ENCODE results near the gene ASB10. TPM values are rescaled to one million over a fixed set of nuclear protein-coding genes. Genes with fewer than 3 reads are reported as not detected.

The ASB10 gene
- polyA plus RNA-seq, 3 donors = 0.04 TPM; not detected in 2

DNA sequence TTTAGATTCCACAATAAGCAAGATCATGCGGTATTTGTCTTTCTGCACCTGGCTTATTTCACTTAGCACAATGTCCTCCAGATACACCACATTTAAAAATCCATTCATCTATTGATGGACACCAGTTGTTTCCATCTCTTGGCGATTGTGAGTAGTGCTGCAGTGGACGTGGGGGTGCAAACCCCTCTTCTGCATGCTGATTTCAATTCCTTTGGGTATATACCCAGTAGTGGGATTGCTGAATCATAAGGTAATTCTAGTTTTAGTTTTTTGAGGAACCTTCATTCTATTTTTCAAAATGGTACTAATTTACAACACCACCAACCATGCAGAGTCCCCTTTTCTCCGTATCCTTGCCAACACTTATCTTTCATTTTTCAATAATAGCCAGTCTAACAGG is 2.0 kb upstream of the ASB10 start:
- no peak for DNase-seq

DNA sequence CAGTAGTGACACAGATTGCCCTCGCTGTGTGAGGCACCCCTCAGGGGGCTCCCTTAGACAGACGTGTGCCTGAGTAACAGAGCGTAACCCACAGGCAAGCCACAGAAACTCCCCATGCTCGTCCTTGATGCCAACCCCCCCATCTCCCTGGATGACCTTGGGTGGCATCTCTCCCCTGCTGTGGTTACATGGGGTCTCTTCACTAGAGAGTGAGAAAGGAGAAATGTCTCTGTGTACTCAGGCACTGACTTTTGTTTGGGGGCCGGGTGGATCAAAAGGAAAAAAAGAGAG is 1.1 kb upstream of the ASB10 start:
- DNase-seq = no peak

DNA sequence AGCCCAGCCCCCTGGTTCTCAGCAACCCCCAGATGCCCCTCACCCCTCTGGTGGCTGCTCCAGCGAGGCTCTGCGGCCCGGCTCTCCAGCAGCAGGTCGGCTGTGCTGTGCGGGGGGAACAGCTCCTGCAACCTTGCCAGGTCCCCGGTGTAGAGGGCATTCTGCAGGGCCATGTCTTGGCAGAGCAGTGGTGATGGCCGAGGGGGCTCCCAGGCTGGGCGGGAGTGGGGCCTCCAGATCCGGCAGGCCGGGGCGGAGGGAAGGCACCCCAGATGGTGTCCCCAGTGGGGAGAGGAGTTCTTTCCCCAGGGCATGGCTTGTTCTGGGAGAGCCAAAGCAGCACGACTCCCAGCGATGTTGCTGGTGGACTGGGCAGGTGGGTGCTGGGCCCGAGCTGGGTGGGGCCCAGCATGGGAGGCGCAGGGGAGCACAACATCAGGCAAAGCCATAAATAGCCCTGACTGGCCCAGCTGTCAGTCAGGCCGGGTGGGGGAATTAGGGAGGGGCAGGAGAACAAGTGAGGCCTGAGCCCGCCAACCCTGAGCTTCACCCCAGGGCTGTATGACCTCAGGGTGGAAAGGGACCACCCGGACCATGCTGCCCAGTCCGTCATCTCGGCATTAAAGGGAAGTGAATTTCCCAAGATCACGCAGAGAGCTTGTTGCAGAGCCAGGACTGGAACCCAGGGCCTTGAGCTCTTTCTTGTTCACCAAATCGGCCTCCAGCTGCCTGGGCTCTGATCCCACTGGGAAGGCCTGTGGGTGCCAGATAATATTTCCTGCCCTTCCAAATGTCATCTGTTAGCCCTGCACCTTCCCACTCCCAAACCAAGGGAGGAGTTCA is 580 bp upstream of the ASB10 start:
- DNase-seq = no peak

GRCh38 chr7:151185762-151186639 is 1.0 kb downstream of the ASB10 start:
- no peak for DNase-seq

DNA sequence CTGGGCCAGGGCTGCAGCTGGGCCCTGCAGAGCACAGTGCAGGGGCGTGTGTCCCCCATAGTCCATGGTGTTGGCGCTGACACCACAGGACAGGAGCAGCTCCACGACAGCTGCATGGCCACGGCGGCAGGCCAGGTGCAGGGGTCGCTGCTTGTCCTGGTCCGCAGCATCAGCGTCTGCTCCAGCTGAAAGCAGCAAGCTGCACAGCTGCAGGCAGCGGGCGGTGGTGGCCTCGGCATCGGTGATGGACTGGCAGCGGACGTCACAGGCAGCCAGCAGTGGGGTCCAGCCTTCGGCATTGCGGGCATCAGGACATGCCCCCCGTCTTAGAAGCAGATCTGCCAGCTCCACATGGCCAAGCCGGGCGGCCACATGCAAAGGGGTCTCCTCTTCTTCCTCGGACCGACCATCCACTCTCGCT is 6.0 kb downstream of the ASB10 start:
- no peak for DNase-seq

DNA sequence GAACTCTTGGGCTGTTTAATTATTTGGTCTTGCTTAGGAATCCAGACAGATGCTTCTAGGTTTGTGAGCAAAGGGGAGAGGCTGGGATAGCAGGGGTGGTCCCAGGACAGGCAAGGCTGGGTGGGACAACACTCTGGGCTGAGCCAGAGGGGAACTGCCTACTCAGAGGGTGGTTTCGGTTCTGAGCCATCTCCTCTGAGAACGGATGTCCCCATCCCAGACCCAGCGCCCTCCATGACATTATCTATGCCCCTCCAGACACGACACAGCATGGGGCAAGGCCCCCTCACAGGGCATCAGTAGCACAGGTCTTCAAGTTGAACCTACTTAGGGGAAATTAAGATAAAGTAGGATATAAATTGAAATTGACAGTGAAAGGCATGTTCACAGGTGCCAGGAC is 7.1 kb downstream of the ASB10 start:
- DNase-seq = no peak

DNA sequence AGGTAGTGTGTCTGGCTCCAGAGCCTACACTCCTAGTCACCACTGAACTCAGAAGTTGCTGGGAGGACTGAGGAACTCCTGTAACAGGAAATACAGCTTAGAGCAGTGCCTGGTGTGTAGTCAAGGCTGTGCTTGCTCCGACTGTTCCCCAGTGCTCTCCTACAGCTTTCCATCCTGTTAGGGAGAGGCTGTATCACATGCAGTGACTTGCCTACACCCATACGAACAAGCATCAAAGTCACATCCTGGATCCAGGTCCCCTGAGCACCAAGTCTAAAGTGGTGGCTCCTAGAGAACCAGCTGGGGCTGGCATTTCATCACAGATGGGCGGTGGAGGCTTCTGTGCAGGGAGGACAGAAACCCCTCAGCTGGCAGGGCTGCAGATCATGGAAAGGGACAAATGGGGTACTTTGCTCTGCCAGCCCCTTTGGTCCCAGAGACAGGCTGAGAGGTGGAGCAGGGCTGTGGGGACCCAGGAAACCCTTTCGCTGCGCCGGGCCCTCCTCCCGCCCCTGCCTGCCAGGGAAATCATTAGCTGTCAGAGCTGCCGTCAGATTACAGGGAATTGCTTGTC is 7.7 kb downstream of the ASB10 start:
- DNase-seq = no peak

DNA sequence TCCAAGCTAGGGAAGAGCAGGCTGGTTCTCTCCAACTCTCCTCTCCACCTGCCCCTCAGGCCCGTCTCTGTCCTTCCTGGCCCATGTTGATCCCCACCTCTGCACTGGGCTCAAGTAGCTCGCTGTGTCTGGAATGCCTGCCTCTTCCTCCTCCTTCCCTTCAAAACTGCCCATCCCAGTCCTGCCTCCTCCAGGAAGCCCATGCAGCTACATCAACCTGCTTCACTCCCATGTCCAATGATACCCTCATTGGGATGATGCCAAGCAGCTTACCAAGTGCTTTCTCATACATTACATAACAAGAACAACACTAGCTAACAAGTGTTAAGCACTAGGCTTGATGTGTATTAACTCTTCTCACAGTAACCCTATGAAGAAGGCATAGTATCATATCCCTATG is 8.2 kb downstream of the ASB10 start:
- DNase-seq = no peak

DNA sequence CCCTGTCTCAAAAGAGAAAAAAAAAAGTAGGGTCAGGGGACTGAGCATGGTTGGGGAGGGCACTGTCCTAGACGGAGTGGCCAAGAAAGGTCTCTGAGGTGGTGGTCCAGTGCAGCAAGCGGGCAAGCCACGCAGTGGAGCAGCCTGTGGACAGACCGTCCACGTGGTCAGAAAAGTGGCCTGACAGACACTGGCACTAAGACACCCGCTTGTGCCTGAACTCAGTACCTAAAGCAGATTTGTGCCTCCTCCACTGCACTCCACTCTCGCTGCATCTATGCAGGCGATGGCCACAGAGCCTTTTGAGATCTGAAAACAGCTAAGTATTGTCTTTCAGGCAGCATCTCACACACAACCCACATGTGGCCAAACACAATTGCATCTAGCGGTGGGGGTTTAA is 8.8 kb downstream of the ASB10 start:
- no peak for DNase-seq

DNA sequence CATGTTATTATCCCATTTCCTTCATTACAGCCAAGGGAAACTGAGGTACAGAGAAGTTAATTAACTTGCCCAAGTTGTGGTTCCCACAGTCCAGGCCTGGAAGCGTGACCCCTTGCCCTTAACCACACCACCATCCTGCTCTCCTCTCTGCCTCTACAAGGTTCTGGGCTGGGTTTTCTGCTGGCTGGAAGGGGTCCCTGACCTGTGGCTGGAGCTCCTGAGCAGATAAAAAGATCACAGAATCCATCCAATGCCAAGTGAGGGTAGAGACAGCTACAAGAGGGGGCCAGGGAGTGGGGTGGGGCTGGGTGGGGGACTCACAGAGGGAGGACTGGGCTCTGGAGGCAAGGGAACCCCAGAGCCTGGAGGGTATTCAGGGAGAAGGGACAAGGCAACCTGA is 9.7 kb downstream of the ASB10 start:
- DNase-seq = no peak

- no peak for DNase-seq
These were observed 10.6 kb downstream of the ASB10 start for GRCh38 chr7:151176401-151176800.

DNA sequence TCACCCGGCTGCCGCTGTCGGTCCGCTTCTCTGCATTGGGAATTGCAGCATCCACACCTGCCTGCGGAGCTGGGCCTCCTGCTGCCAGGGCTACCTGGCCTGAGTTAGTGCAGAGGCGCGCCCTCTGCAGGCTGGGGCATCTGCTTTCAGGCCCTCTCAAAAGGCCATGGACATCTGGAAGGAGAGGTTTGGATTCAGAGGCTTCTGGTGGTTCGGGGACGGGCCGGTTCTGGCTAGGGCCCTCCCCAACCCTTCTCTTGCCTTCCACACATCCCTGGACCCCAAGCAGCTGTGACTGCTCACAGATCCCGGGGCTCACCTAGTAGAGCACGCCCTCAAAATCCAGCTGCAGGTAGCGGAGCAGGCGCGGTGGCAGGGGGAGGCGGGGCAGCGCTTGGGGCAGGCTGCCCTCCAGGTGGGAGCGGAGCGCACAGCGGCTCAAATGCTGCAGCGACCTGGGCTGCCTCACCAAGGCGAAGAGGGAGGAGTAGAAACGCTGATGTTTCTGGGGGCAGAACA is 11.2 kb downstream of the ASB10 start:
- DNase-seq = no peak

- no peak for DNase-seq
These were observed 11.8 kb downstream of the ASB10 start for GRCh38 chr7:151175047-151175792.

DNA sequence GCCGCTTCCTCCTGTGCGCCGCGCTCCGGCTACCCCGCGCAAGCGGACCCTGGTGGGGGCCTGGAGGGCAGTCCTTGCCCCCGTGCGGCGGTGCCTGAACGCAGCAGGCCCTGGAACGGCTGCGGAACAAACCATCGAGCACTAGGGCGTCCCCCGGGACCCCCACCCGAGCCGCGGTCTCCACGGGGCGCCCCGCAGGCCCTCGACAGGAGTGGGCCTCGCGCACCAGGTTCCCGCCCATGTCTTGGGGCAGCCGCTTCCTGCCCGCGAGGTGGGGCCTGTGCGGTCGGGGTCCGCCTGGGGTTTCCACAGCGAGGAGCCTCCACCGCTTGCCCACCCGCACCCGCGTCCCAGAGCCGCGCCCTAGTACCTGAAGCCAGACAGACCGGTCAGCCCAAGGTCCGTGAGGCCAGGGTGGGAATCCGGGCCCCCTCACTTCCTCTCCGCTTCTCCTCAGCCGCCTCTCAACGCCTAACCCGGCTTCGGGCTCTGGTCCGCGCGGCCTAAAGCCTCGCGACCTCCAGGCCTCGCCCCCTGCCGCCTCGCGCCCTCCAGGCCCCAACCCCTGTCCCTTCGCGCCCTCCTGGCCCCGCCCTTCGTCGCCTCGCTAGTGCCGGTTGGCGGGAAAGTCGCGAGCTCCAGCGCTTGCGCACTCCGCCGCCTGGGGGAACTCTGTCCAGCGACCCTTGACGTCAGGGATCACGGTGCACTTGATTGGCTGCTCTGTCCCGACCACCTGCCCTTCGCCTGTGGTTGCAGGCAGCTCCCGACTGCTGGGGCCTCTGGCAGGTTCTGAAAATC is 12.6 kb downstream of the ASB10 start:
- no peak for DNase-seq

- DNase-seq = no peak
These were observed 13.4 kb downstream of the ASB10 start for GRCh38 chr7:151173386-151174245.

GRCh38 chr7:151172273-151173141 is 14.5 kb downstream of the ASB10 start:
- peak; percentile 58 for DNase-seq

DNA sequence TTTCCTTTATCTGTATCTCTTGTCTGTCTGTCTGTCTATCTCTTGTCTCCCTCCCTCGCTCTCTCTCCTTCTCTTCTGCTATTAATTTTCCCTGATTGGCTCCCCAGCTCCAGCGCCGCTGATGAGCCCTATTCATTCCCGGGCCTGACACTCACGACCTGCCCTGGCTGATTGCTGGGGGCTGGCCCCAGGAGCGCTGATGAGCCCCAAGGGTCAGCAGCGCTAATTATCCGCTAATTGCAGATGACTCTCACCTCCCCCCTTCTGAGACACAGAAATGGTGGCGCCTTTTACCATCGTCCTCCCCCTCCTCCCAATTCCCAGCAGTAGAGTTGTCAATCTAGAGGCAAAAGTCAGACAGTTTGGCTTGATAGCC is 18.3 kb downstream of the ASB10 start:
- DNase-seq = no peak

- DNase-seq = no peak
These were observed 18.9 kb downstream of the ASB10 start for GRCh38 chr7:151168003-151168786.
